ENCODE results near the gene HIVEP1. TPM values are rescaled to one million over a fixed set of nuclear protein-coding genes. Genes with fewer than 3 reads are reported as not detected.

HIVEP1 gene
- total RNA-seq, 2 experiments from 2014 or later = 45.9 to 71.6 TPM

GRCh38 chr6:12200761-12201160 is 188.6 kb downstream of the HIVEP1 start:
- H3K4me1 Mint-ChIP-seq = no peaks in the 10 kb centered on the region
- no peak overlapping the region for H3K27ac Mint-ChIP-seq
- H3K27me3 Mint-ChIP-seq = peaks cover 1% of the 10 kb centered on the region
- H3K9me3 Mint-ChIP-seq (ENCODE audit: low read depth) = no peaks in the 10 kb centered on the region
- no peak for ATAC-seq
- intact Hi-C loops (cut with DNase I, micrococcal nuclease) = no loop called here
- ChIA-PET POLR2A (no interaction called here), CTCF (no interaction called here)
- DNase-seq = no peak
- no peak overlapping the region for H3K4me3 Mint-ChIP-seq
- no peaks in the 10 kb centered on the region for H3K36me3 Mint-ChIP-seq (ENCODE audit: low read depth)

- Mint-ChIP-seq H3K36me3 (ENCODE audit: low read depth) (no peaks in the 10 kb centered on the region), H3K27me3 (peaks cover 1% of the 10 kb centered on the region), H3K27ac (no peak overlapping the region), H3K9me3 (ENCODE audit: low read depth) (no peaks in the 10 kb centered on the region), H3K4me3 (no peak overlapping the region), H3K4me1 (peaks cover 3% of the 10 kb centered on the region)
- POLR2A ChIA-PET = no interaction called here
- intact Hi-C loops (cut with DNase I, micrococcal nuclease) = no loop called here
- ATAC-seq = no peak
- no peak for DNase-seq
- CTCF ChIA-PET = no interaction called here
Measured at GRCh38 chr6:12203001-12203400, 190.9 kb downstream of the HIVEP1 start.

- intact Hi-C loops (cut with DNase I, micrococcal nuclease) = no loop called here
- H3K27me3 Mint-ChIP-seq = no peaks in the 10 kb centered on the region
- no peaks in the 10 kb centered on the region for H3K9me3 Mint-ChIP-seq (ENCODE audit: low read depth)
- ChIA-PET CTCF (no interaction called here), POLR2A (interaction anchor here (0.6 kb wide), 1 partner anchor 479 kb away, joined by 4 read pairs; no protein-coding TSS in a partner anchor)
- no peak overlapping the region for H3K4me3 Mint-ChIP-seq
- H3K27ac Mint-ChIP-seq = no peak overlapping the region
- no peaks in the 10 kb centered on the region for H3K36me3 Mint-ChIP-seq (ENCODE audit: low read depth)
- ATAC-seq = peak; percentile 84
- H3K4me1 Mint-ChIP-seq = peaks cover 8% of the 10 kb centered on the region
- DNase-seq = peak; percentile 38
Measured at GRCh38 chr6:12208190-12208589, 196.1 kb downstream of the HIVEP1 start.

- Mint-ChIP-seq H3K27me3 (no peaks in the 10 kb centered on the region), H3K4me3 (no peak overlapping the region), H3K27ac (no peak overlapping the region), H3K4me1 (peaks cover 8% of the 10 kb centered on the region), H3K9me3 (ENCODE audit: low read depth) (no peaks in the 10 kb centered on the region), H3K36me3 (ENCODE audit: low read depth) (no peaks in the 10 kb centered on the region)
- DNase-seq (no peak), ATAC-seq (no peak)
- intact Hi-C loops (cut with DNase I, micrococcal nuclease) = no loop called here
- POLR2A ChIA-PET = no interaction called here
- CTCF ChIA-PET = interaction anchor here (1.0 kb wide), 1 partner anchor 81 kb away, joined by 3 read pairs; no protein-coding TSS in a partner anchor
Measured at GRCh38 chr6:12208673-12209072, 196.6 kb downstream of the HIVEP1 start.

Other genes starting within 250 kb of the HIVEP1 start
- gene ADTRP, start 233.5 kb upstream of the HIVEP1 start, total RNA-seq = 10 to 100 TPM; 26.3 to 29.6 TPM

Data from activated CD4-positive, alpha-beta T cell treated with anti-CD3 and anti-CD28 coated beads for 36 hours (primary cell).